HepG2 (cell line): Measurements from ENCODE around the gene CTSW. TPM values are rescaled to one million over a fixed set of nuclear protein-coding genes. Genes with fewer than 3 reads are reported as not detected.

Experiments
- ATAC-seq: fragments of 200-7000 bp; cut with Tn5 transposase; 3 replicates; pipeline ENCODE4 v1.9.1; 2020; ENCODE audit warnings: mild to moderate bottlenecking, moderate library complexity
- BruUV-seq: library from RNA; stranded (reverse); fragments of 400-500 nt; replicated peaks from 2 replicates; lab custom pipeline; 2021; lab: Mats Ljungman, UMichigan
- CTCF ChIA-PET: fragments of 300-600 bp; formaldehyde crosslinking; extraction: SDS; loops from one replicate; lab custom pipeline; 2021; ENCODE audit warnings: low total read pairs, inconsistent platforms, low intra/inter-chr PET ratio; lab: Yijun Ruan, JAX
- POLR2A ChIA-PET: fragments of 350-600 bp; sonication (Branson Sonifier 250); formaldehyde crosslinking; loops from one replicate; lab custom pipeline; 2020; ENCODE audit warnings: antibody characterized with exemption, inconsistent platforms; lab: Yijun Ruan, JAX
- DNase-seq: peaks from one replicate; pipeline ENCODE4 v3.0.0-alpha.2; 2015; ENCODE audit warnings: low spot score
- FAIRE-seq: peaks from 3 replicates; lab custom pipeline; 2011; peaks lifted over from hg19 to GRCh38; lab: Jason Lieb, UNC
- H2AFZ ChIP-seq: one replicate; pipeline ENCODE4 v1.6.1; 2011; ENCODE audit warnings: low read length, inconsistent platforms
- H3K27ac ChIP-seq: fragments of 300-600 bp; 3 replicates; pipeline ENCODE4 v1.8.0; 2011; ENCODE audit warnings: mixed run types, mild to moderate bottlenecking, mixed read lengths, low read length, inconsistent platforms; ENCODE audit not compliant: insufficient read depth; ENCODE audit errors: extremely low read length
- H3K27me3 ChIP-seq, 2 experiments: fragments of 200-600 bp in 1 of 2; 2 replicates in 1 of 2; 3 replicates in 1 of 2; pipeline versions ENCODE4 v1.6.0 to v1.8.0; 2011; ENCODE audit warnings: low read length in 2 of 2, mild to moderate bottlenecking in 2 of 2, moderate library complexity in 2 of 2, inconsistent platforms in 1 of 2; ENCODE audit not compliant: insufficient read depth in 2 of 2, control insufficient read depth in 1 of 2
- H3K36me3 ChIP-seq, 2 experiments: fragments of 200-600 bp in 1 of 2; replicated peaks in 1 of 2; 2 replicates in 1 of 2; 3 replicates in 1 of 2; pipeline versions ENCODE4 v1.5.1 to v1.8.0; 2011; ENCODE audit warnings: low read length in 2 of 2, inconsistent platforms in 1 of 2; ENCODE audit not compliant: insufficient read depth in 2 of 2, control insufficient read depth in 1 of 2
- H3K4me1 ChIP-seq: 2 replicates; pipeline ENCODE4 v1.5.1; 2012; ENCODE audit warnings: low read length, inconsistent platforms; ENCODE audit not compliant: insufficient read depth
- H3K4me2 ChIP-seq: 2 replicates; pipeline ENCODE4 v1.6.0; 2011; ENCODE audit warnings: low read depth, low read length, inconsistent platforms
- H3K4me3 ChIP-seq, 3 experiments: fragments of 200-600 bp in 1 of 3; sonication (generic), shearing (Covaris generic) in 1 of 3; replicated peaks in 1 of 3; 2 replicates each; pipeline ENCODE4 v1.5.1; 2011 to 2016; ENCODE audit warnings: low read length in 3 of 3, inconsistent platforms in 2 of 3, low read depth in 2 of 3, mild to moderate bottlenecking in 2 of 3, control low read depth in 1 of 3, mixed read lengths in 1 of 3; ENCODE audit not compliant: insufficient read depth in 1 of 3
- H3K79me2 ChIP-seq: one replicate; pipeline ENCODE4 v1.6.1; 2011; ENCODE audit warnings: low read length, inconsistent platforms; ENCODE audit not compliant: insufficient read depth
- H3K9ac ChIP-seq: 2 replicates; pipeline ENCODE4 v1.6.0; 2011; ENCODE audit warnings: mild to moderate bottlenecking, low read depth, low read length, inconsistent platforms; ENCODE audit not compliant: insufficient read depth
- H3K9me3 ChIP-seq: 2 replicates; pipeline ENCODE4 v1.5.1; 2012; ENCODE audit warnings: mild to moderate bottlenecking, low read length
- H4K20me1 ChIP-seq: 2 replicates; pipeline ENCODE4 v1.6.0; 2011; ENCODE audit warnings: inconsistent platforms, mild to moderate bottlenecking, low read length, moderate library complexity; ENCODE audit not compliant: insufficient read depth
- MTF2 ChIP-seq: sonication (generic); formaldehyde crosslinking; IDR thresholded peaks from 2 replicates; pipeline ENCODE4 v1.5.0; 2020; ENCODE audit warnings: missing genetic modification reagents, borderline replicate concordance
- ZNF782 ChIP-seq: sonication (generic); formaldehyde crosslinking; IDR thresholded peaks from 2 replicates; pipeline ENCODE4 v1.4.0; 2020; ENCODE audit warnings: missing genetic modification reagents, mild to moderate bottlenecking, borderline replicate concordance
- WGBS: methylation state at CpG from one replicate; pipeline ENCODE4 v1.1.6; 2017; ENCODE audit warnings: low lambda C conversion rate; 5-methylcytosine and 5-hydroxymethylcytosine counted together
- in situ Hi-C: cut with HindIII; loops from 2 replicates; pipeline ENCODE4 v1.10.0; 2017; ENCODE audit warnings: low pct_unique_long_range_greater_than_20kb; ENCODE audit not compliant: extremely low pct_ligation_motif_present
- intact Hi-C: fragments of 100-400 bp; cut with micrococcal nuclease; formaldehyde crosslinking; loops from one replicate; pipeline ENCODE4 v1.10.0; 2022; ENCODE audit not compliant: unreplicated experiment
- polyA plus RNA-seq, 8 experiments: library from polyadenylated mRNA; depleted of rRNA in 3 of 8; stranded (reverse) in 7 of 8; unstranded in 1 of 8; fragments of >200 nt; fragmentation: Illumina TruSeq in 4 of 8; extraction: Trizol in 4 of 8; gene quantifications; 2 replicates each; pipeline versions ENCODE4 v1.2.1 to v1.2.3, GENCODE V29; 2011 to 2016; ENCODE audit warnings: low read depth in 4 of 8, missing spikeins in 1 of 8, mixed read lengths in 1 of 8; ENCODE audit not compliant: insufficient read depth in 1 of 8
- total RNA-seq, 5 experiments: library from RNA; depleted of rRNA; stranded (reverse); fragments of >200 nt; fragmentation: Illumina TruSeq; extraction: Trizol; gene quantifications; 2 replicates each; pipeline ENCODE4 v1.2.3, GENCODE V29; 2016; ENCODE audit warnings: low read depth in 1 of 5
- TF ChIP-seq, protein P1 (sequence below): sonication (generic); formaldehyde crosslinking; IDR thresholded peaks from 2 replicates; pipeline ENCODE4 v1.4.0; 2020; ENCODE audit warnings: missing genetic modification reagents, borderline replicate concordance
- TF ChIP-seq, protein P2 (sequence below): sonication (generic); formaldehyde crosslinking; IDR thresholded peaks from 2 replicates; pipeline ENCODE4 v1.5.0; 2020; ENCODE audit warnings: missing genetic modification reagents

CTSW gene
- total and polyA plus RNA-seq, 2 of the 13 experiments (the other 11 are each of a cell fraction or from before 2014, with no cell fraction given), result 0.09 TPM; not detected in 1

DNA sequence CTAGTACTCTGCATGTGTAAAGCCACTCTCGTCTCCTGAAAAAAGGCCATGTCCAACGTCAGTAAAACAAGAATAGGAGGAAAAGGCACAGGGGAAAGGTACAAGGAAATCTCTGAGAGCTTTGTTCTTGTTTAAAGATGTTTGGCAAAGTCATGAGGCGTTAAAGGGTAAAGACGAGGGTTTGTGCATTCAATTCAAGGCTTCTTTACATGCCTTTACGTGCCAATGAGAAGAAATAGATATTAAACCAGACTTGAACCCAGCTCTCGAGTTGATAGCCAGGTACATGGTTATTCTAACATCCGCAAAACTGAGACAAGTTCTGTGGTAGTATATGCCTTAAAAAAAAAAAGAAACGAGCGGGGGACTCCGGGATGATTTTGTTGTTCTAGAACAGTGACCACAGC is 21.0 kb upstream of the CTSW start:
- Histone ChIP-seq H3K4me1 (peaks cover 59% of the 10 kb centered on the region), H2AFZ (peak overlapping the region; percentile 75), H3K4me3 (peak overlapping the region; percentile 76 to 99 (median 76)), H3K9ac (peak overlapping the region; percentile 86), H3K27me3 (no peaks in the 10 kb centered on the region; a peak in 1 of 5 replicates), H3K36me3 (peaks cover 18 to 44% of the 10 kb centered on the region in 2 experiments), H3K27ac (peak overlapping the region; percentile 90), H3K4me2 (peak overlapping the region; percentile 100), H3K79me2 (peaks cover 32% of the 10 kb centered on the region), H4K20me1 (peaks cover 40% of the 10 kb centered on the region), H3K9me3 (no peaks in the 10 kb centered on the region)
- POLR2A ChIA-PET, result interaction anchor here (0.6 to 5.4 kb wide), 28 partner anchors 10 to 454 kb away, joined by 3 to 81 read pairs (median 5); partner anchors contain the start of genes AP5B1, BANF1, CCDC85B and EFEMP2
- WGBS, result 1% methylated on average over 10 of the region's 10 CpGs
- intact Hi-C loops (loop anchor here (2.0 kb wide), 1 partner anchor 30 kb away; the partner anchor contains the start of gene FIBP), in situ Hi-C loops (loop anchor here (10.0 kb wide), 1 partner anchor 304 kb away; the partner anchor contains the start of gene LTBP3)
- BruUV-seq, result no TSS peak
- DNase-seq, result no peak
- ATAC-seq, result no peak
- TF ChIP-seq, protein P1, sequence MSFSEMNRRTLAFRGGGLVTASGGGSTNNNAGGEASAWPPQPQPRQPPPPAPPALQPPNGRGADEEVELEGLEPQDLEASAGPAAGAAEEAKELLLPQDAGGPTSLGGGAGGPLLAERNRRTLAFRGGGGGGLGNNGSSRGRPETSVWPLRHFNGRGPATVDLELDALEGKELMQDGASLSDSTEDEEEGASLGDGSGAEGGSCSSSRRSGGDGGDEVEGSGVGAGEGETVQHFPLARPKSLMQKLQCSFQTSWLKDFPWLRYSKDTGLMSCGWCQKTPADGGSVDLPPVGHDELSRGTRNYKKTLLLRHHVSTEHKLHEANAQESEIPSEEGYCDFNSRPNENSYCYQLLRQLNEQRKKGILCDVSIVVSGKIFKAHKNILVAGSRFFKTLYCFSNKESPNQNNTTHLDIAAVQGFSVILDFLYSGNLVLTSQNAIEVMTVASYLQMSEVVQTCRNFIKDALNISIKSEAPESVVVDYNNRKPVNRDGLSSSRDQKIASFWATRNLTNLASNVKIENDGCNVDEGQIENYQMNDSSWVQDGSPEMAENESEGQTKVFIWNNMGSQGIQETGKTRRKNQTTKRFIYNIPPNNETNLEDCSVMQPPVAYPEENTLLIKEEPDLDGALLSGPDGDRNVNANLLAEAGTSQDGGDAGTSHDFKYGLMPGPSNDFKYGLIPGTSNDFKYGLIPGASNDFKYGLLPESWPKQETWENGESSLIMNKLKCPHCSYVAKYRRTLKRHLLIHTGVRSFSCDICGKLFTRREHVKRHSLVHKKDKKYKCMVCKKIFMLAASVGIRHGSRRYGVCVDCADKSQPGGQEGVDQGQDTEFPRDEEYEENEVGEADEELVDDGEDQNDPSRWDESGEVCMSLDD, result peak; percentile 19; the same call in 1 of the 2 replicates
- TF ChIP-seq ZNF782 (CRISPR knock-in tag) (no peak), MTF2 (CRISPR knock-in tag) (0 out of 2 replicates have a peak, but pooled peaks have one; percentile 27)
- TF ChIP-seq, protein P2, sequence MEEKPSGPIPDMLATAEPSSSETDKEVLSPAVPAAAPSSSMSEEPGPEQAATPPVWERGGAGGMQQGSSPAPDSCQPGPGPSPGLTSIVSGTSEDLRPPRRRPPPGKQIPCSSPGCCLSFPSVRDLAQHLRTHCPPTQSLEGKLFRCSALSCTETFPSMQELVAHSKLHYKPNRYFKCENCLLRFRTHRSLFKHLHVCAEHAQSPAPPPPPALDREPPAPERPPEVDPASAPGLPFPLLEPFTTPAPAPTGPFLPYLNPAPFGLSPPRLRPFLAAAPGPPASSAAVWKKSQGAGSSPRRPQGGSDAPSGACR (CRISPR knock-in tag), result 0 out of 2 replicates have a peak, but pooled peaks have one; percentile 24
- no peak for FAIRE-seq
- CTCF ChIA-PET, result no interaction called here
